ENCODE data around the gene AGMO. TPM values are rescaled to one million over a fixed set of nuclear protein-coding genes. Genes with fewer than 3 reads are reported as not detected.

The AGMO gene
- total RNA-seq, 1 experiment from 2014 or later = 0.77 TPM

DNA sequence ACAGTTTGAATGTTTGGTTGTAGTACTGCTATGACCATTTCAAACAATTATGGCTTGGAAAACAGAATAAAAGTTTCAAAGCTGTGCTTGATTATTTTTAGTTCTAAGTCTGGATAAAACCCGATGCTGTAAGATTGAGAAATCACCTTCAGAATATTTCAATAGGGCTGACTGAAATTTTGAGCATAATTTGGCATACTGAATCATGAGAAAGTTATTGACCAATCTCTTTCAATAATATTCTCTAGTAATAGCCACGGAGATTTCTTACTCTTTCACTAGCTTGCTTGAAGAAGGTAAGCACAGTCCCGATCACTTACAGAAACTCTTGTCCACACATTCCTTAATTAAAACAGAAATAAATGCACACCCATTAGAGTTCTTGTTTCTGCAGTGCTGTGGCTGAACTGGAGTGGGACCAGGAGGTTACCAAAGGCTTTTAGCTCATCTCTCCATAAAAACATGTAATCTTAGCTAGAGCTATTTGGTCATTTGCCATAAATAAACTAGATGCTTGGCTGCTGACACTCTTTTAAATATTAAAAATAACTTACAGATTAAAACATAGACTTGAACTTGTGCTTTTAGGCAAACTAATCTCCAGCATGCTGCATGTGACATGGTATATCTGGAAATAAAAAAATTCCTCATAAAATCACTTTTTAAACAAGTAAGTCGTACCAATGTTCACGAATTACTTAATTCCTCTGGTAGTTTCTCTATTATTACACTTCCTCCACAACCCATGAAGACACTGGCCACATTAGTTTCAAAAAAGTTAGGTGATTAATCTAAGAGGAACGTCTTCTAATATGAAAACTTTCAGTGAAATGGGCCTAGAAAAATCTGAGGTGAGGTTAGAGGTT, 97.8 kb downstream of the AGMO start:
- Mint-ChIP-seq H3K27ac (no peak overlapping the region), H3K27me3 (ENCODE audit: low read depth) (no peaks in the 10 kb centered on the region; the same call in 1 of the 2 replicates), H3K4me3 (no peak overlapping the region), H3K36me3 (no peaks in the 10 kb centered on the region), H3K4me1 (peaks cover 9% of the 10 kb centered on the region), H3K9me3 (no peaks in the 10 kb centered on the region)
- CTCF ChIA-PET = no interaction called here
- ATAC-seq (no peak), DNase-seq (ENCODE audit: low spot score) (no peak)
- POLR2A ChIA-PET = no interaction called here
- TF ChIP-seq ZNF219 (CRISPR knock-in tag; IDR thresholded peaks at IDR 0.05; ENCODE audit: borderline replicate concordance) (no peak), EMX1 (CRISPR knock-in tag; IDR thresholded peaks at IDR 0.05) (no peak)
- TF ChIP-seq, protein P1, sequence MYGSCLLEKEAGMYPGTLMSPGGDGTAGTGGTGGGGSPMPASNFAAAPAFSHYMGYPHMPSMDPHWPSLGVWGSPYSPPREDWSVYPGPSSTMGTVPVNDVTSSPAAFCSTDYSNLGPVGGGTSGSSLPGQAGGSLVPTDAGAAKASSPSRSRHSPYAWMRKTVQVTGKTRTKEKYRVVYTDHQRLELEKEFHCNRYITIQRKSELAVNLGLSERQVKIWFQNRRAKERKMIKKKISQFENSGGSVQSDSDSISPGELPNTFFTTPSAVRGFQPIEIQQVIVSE (CRISPR knock-in tag; IDR thresholded peaks at IDR 0.05; ENCODE audit: borderline replicate concordance) = no peak
- TF ChIP-seq, protein P2, sequence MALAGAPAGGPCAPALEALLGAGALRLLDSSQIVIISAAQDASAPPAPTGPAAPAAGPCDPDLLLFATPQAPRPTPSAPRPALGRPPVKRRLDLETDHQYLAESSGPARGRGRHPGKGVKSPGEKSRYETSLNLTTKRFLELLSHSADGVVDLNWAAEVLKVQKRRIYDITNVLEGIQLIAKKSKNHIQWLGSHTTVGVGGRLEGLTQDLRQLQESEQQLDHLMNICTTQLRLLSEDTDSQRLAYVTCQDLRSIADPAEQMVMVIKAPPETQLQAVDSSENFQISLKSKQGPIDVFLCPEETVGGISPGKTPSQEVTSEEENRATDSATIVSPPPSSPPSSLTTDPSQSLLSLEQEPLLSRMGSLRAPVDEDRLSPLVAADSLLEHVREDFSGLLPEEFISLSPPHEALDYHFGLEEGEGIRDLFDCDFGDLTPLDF (CRISPR knock-in tag; IDR thresholded peaks at IDR 0.05) = no peak
- TF ChIP-seq, protein P3, sequence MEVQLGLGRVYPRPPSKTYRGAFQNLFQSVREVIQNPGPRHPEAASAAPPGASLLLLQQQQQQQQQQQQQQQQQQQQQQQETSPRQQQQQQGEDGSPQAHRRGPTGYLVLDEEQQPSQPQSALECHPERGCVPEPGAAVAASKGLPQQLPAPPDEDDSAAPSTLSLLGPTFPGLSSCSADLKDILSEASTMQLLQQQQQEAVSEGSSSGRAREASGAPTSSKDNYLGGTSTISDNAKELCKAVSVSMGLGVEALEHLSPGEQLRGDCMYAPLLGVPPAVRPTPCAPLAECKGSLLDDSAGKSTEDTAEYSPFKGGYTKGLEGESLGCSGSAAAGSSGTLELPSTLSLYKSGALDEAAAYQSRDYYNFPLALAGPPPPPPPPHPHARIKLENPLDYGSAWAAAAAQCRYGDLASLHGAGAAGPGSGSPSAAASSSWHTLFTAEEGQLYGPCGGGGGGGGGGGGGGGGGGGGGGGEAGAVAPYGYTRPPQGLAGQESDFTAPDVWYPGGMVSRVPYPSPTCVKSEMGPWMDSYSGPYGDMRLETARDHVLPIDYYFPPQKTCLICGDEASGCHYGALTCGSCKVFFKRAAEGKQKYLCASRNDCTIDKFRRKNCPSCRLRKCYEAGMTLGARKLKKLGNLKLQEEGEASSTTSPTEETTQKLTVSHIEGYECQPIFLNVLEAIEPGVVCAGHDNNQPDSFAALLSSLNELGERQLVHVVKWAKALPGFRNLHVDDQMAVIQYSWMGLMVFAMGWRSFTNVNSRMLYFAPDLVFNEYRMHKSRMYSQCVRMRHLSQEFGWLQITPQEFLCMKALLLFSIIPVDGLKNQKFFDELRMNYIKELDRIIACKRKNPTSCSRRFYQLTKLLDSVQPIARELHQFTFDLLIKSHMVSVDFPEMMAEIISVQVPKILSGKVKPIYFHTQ (CRISPR knock-in tag; IDR thresholded peaks at IDR 0.05) = no peak

DNA sequence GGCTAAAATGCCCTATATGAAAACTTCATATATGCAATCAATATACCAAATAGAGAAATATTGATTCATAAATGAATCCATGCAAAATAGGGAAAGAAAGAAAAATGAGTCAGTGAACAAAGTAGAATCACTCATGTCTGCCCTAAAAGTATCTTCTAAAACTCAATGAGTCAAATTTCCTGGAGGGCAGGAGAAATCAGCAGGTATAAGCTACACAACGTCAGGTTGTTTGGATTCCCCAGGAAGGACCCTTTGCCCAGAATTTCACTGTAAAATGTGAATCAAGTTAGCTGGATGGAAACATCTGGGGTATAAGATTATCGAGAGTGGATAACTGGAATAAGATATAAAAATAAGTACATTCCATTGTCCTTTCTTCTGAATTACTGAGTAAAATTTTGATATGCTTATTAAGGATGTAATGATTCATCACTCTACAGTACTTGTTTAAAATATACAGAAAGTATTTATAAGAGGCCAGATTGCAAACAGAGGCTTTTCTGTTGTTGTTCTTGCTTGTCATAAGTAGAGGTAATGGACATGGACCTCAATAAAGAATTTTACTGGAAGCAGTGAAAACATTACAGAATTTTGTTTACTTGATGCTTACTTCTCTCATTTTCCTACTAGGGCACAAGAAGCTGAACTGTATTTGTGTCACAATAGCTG, 99.0 kb downstream of the AGMO start:
- ATAC-seq = no peak
- CTCF ChIA-PET = no interaction called here

More for the DNA sequence above, 99.0 kb downstream of the AGMO start:
- POLR2A ChIA-PET = no interaction called here
- Mint-ChIP-seq H3K36me3 (no peaks in the 10 kb centered on the region), H3K27me3 (ENCODE audit: low read depth) (no peaks in the 10 kb centered on the region), H3K4me3 (no peak overlapping the region), H3K4me1 (peaks cover 15% of the 10 kb centered on the region), H3K9me3 (no peaks in the 10 kb centered on the region), H3K27ac (no peak overlapping the region)
- DNase-seq (ENCODE audit: low spot score) = no peak
- TF ChIP-seq MXD4 (CRISPR knock-in tag; IDR thresholded peaks at IDR 0.05; ENCODE audit: borderline replicate concordance) (no peak), ZNF416 (CRISPR knock-in tag; IDR thresholded peaks at IDR 0.05) (no peak), KAT7 (CRISPR knock-in tag; IDR thresholded peaks at IDR 0.05; ENCODE audit: borderline replicate concordance) (no peak), NFE2L1 (CRISPR knock-in tag; IDR thresholded peaks at IDR 0.05) (no peak), OVOL2 (CRISPR knock-in tag; IDR thresholded peaks at IDR 0.05; ENCODE audit: borderline replicate concordance) (no peak)
- TF ChIP-seq, protein P4, sequence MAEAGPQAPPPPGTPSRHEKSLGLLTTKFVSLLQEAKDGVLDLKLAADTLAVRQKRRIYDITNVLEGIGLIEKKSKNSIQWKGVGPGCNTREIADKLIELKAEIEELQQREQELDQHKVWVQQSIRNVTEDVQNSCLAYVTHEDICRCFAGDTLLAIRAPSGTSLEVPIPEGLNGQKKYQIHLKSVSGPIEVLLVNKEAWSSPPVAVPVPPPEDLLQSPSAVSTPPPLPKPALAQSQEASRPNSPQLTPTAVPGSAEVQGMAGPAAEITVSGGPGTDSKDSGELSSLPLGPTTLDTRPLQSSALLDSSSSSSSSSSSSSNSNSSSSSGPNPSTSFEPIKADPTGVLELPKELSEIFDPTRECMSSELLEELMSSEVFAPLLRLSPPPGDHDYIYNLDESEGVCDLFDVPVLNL (CRISPR knock-in tag; IDR thresholded peaks at IDR 0.05; ENCODE audit: borderline replicate concordance, low read depth) = no peak
- TF ChIP-seq, protein P5, sequence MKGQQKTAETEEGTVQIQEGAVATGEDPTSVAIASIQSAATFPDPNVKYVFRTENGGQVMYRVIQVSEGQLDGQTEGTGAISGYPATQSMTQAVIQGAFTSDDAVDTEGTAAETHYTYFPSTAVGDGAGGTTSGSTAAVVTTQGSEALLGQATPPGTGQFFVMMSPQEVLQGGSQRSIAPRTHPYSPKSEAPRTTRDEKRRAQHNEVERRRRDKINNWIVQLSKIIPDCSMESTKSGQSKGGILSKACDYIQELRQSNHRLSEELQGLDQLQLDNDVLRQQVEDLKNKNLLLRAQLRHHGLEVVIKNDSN (CRISPR knock-in tag; IDR thresholded peaks at IDR 0.05) = no peak
- TF ChIP-seq, protein P6, sequence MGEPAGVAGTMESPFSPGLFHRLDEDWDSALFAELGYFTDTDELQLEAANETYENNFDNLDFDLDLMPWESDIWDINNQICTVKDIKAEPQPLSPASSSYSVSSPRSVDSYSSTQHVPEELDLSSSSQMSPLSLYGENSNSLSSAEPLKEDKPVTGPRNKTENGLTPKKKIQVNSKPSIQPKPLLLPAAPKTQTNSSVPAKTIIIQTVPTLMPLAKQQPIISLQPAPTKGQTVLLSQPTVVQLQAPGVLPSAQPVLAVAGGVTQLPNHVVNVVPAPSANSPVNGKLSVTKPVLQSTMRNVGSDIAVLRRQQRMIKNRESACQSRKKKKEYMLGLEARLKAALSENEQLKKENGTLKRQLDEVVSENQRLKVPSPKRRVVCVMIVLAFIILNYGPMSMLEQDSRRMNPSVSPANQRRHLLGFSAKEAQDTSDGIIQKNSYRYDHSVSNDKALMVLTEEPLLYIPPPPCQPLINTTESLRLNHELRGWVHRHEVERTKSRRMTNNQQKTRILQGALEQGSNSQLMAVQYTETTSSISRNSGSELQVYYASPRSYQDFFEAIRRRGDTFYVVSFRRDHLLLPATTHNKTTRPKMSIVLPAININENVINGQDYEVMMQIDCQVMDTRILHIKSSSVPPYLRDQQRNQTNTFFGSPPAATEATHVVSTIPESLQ (CRISPR knock-in tag; IDR thresholded peaks at IDR 0.05) = no peak
- TF ChIP-seq, protein P7, sequence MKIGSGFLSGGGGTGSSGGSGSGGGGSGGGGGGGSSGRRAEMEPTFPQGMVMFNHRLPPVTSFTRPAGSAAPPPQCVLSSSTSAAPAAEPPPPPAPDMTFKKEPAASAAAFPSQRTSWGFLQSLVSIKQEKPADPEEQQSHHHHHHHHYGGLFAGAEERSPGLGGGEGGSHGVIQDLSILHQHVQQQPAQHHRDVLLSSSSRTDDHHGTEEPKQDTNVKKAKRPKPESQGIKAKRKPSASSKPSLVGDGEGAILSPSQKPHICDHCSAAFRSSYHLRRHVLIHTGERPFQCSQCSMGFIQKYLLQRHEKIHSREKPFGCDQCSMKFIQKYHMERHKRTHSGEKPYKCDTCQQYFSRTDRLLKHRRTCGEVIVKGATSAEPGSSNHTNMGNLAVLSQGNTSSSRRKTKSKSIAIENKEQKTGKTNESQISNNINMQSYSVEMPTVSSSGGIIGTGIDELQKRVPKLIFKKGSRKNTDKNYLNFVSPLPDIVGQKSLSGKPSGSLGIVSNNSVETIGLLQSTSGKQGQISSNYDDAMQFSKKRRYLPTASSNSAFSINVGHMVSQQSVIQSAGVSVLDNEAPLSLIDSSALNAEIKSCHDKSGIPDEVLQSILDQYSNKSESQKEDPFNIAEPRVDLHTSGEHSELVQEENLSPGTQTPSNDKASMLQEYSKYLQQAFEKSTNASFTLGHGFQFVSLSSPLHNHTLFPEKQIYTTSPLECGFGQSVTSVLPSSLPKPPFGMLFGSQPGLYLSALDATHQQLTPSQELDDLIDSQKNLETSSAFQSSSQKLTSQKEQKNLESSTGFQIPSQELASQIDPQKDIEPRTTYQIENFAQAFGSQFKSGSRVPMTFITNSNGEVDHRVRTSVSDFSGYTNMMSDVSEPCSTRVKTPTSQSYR (CRISPR knock-in tag; IDR thresholded peaks at IDR 0.05) = no peak
